Measurements from ENCODE around the gene DYNC1I1. TPM values are rescaled to one million over a fixed set of nuclear protein-coding genes. Genes with fewer than 3 reads are reported as not detected.

The DYNC1I1 gene
- total RNA-seq, 4 donors from 2014 or later = 1.4 to 10.7 (median 3.4) TPM

GRCh38 chr7:96023387-96023786, 251.0 kb downstream of the DYNC1I1 start:
- Histone ChIP-seq H3K4me1 (no peaks in the 10 kb centered on the region), H3K27ac (no peak overlapping the region), H3K9me3 (no peaks in the 10 kb centered on the region), H3K36me3 (no peaks in the 10 kb centered on the region), H3K4me3 (no peak overlapping the region), H3K27me3 (no peaks in the 10 kb centered on the region)
- DNase-seq = no peak
- TF ChIP-seq POLR2A (IDR thresholded peaks at IDR 0.05) (no peak), CTCF (IDR thresholded peaks at IDR 0.05) (no peak)

- no peak overlapping the region for H3K4me3 ChIP-seq
- DNase-seq = no peak
- no peaks in the 10 kb centered on the region for H3K9me3 ChIP-seq
- no peaks in the 10 kb centered on the region for H3K36me3 ChIP-seq
- no peaks in the 10 kb centered on the region for H3K4me1 ChIP-seq
- no peaks in the 10 kb centered on the region for H3K27me3 ChIP-seq
- TF ChIP-seq POLR2A (IDR thresholded peaks at IDR 0.05) (no peak), CTCF (IDR thresholded peaks at IDR 0.05) (no peak)
- no peak overlapping the region for H3K27ac ChIP-seq
These were observed 253.7 kb downstream of the DYNC1I1 start for GRCh38 chr7:96026010-96026409.

GRCh38 chr7:96026611-96027010, 254.3 kb downstream of the DYNC1I1 start:
- Histone ChIP-seq H3K9me3 (no peaks in the 10 kb centered on the region), H3K4me1 (no peaks in the 10 kb centered on the region), H3K27ac (no peak overlapping the region), H3K27me3 (no peaks in the 10 kb centered on the region), H3K4me3 (no peak overlapping the region), H3K36me3 (no peaks in the 10 kb centered on the region)
- no peak for DNase-seq
- TF ChIP-seq CTCF (IDR thresholded peaks at IDR 0.05) = no peak
- TF ChIP-seq POLR2A (IDR thresholded peaks at IDR 0.05) = no peak

- H3K4me3 ChIP-seq = no peak overlapping the region
- H3K27me3 ChIP-seq = no peaks in the 10 kb centered on the region
- H3K9me3 ChIP-seq = no peaks in the 10 kb centered on the region
- no peaks in the 10 kb centered on the region for H3K36me3 ChIP-seq
- no peaks in the 10 kb centered on the region for H3K4me1 ChIP-seq
- DNase-seq = no peak
- TF ChIP-seq CTCF (IDR thresholded peaks at IDR 0.05) (no peak), POLR2A (IDR thresholded peaks at IDR 0.05) (no peak)
- no peak overlapping the region for H3K27ac ChIP-seq
These were observed 256.4 kb downstream of the DYNC1I1 start for GRCh38 chr7:96028729-96029128.

- no peaks in the 10 kb centered on the region for H3K9me3 ChIP-seq
- H3K36me3 ChIP-seq = no peaks in the 10 kb centered on the region
- no peak overlapping the region for H3K4me3 ChIP-seq
- no peaks in the 10 kb centered on the region for H3K4me1 ChIP-seq
- no peak for TF ChIP-seq POLR2A (IDR thresholded peaks at IDR 0.05)
- TF ChIP-seq CTCF (IDR thresholded peaks at IDR 0.05) = no peak
- DNase-seq = no peak
- H3K27ac ChIP-seq = no peak overlapping the region
- no peaks in the 10 kb centered on the region for H3K27me3 ChIP-seq
These were observed 260.8 kb downstream of the DYNC1I1 start for GRCh38 chr7:96033009-96033598.
